Right lobe of liver (tissue), 6 donors: Measurements from ENCODE around the gene SMYD1. TPM values are rescaled to one million over a fixed set of nuclear protein-coding genes. Genes with fewer than 3 reads are reported as not detected.
A peak's percentile ranks its signal among the peaks of the same experiment; 100 is the strongest.
"Not testable (repeated sequence)": the region's sequence is repeated elsewhere in the genome, so short reads cannot be mapped to it uniquely, and the experiment has no call there.

Source experiments
- ATAC-seq, 4 donors: fragments of 200-7000 bp; cut with Tn5 transposase; one replicate each; pipeline ENCODE4 v1.9.1; 2020; ENCODE audit warnings: mild to moderate bottlenecking in 4 of 4, moderate library complexity in 4 of 4
- DNase-seq, 3 donors: peaks; one replicate each; pipeline ENCODE4 v3.0.0-alpha.2; 2020
- H3K27ac ChIP-seq, 3 donors: fragments of 200-600 bp; one replicate each; pipeline ENCODE4 v1.8.0; 2022
- H3K27me3 ChIP-seq, 2 donors: fragments of 200-600 bp; one replicate each; pipeline ENCODE4 v1.8.0; 2022
- H3K36me3 ChIP-seq, 4 donors: fragments of 200-600 bp; sonication (generic) in 1 of 4; one replicate each; pipeline versions ENCODE4 v1.5.1 to v1.8.0; 2017 to 2022; ENCODE audit warnings: control low read depth in 1 of 4
- H3K4me1 ChIP-seq, 4 donors: fragments of 200-600 bp; sonication (generic) in 1 of 4; one replicate each; pipeline versions ENCODE4 v1.5.1 to v1.8.0; 2017 to 2022; ENCODE audit warnings: control low read depth in 1 of 4
- H3K4me3 ChIP-seq, 3 donors: fragments of 200-600 bp; one replicate each; pipeline ENCODE4 v1.8.0; 2022
- H3K9me3 ChIP-seq, 4 donors: fragments of 200-600 bp; sonication (generic) in 1 of 4; one replicate each; pipeline versions ENCODE4 v1.5.1 to v1.8.0; 2017 to 2022; ENCODE audit warnings: control low read depth in 1 of 4
- CTCF ChIP-seq, 4 donors: fragments of 200-600 bp in 3 of 4; fragments of 450-650 bp in 1 of 4; IDR thresholded peaks; one replicate each; pipeline versions ENCODE4 v1.5.1 to v1.8.0; 2016 to 2022; ENCODE audit warnings: antibody characterized with exemption in 4 of 4, mild to moderate bottlenecking in 2 of 4
- POLR2A ChIP-seq: fragments of 450-650 bp; IDR thresholded peaks from one replicate; pipeline ENCODE4 v1.6.1; 2017; ENCODE audit warnings: antibody characterized with exemption, mild to moderate bottlenecking
- WGBS: methylation state at CpG from one replicate; pipeline ENCODE4 v1.1.6; 2018; ENCODE audit warnings: low coverage, low lambda C conversion rate; ENCODE audit not compliant: insufficient coverage; ENCODE audit errors: missing lambda C conversion rate; 5-methylcytosine and 5-hydroxymethylcytosine counted together
- intact Hi-C, 2 donors: fragments of 100-400 bp; cut with DNase I; formaldehyde crosslinking; loops; one replicate each; pipeline versions ENCODE4 v1.11.2 to v1.14.1; 2022
- total RNA-seq, 6 experiments: library from RNA; depleted of rRNA in 2 of 6; stranded (reverse); fragments of >200 nt in 2 of 6; fragmentation: NEBNext Ultra II Directional in 3 of 6; extraction: Animal tissue kit (Norgen Biotek cat#: 25700) in 3 of 6; gene quantifications; one replicate each; pipeline versions ENCODE4 v1.1.0 to v1.2.4, GENCODE V29; 2016 to 2023
- donor health status: DM: no; HTN: yes; CAD: no.
- donor health status: DM: no; HTN: no; CAD: no.
- donor health status: DM: no; HTN: no; CAD: no.
- donor health status: DM: no; HTN: yes; CAD: no.
- donor health status: DM: no; HTN: yes; CAD: no.

The SMYD1 gene
- total RNA-seq, 6 experiments from 2014 or later = not detected

- intact Hi-C loops = no loop called here
- Histone ChIP-seq H3K9me3 (no peaks in the 10 kb centered on the region), H3K27ac (no peak overlapping the region), H3K4me3 (no peak overlapping the region), H3K36me3 (peaks cover 0 to 27% (median 0%) of the 10 kb centered on the region in 4 donors), H3K27me3 (no peaks in the 10 kb centered on the region), H3K4me1 (no peaks in the 10 kb centered on the region)
- WGBS = 77% methylated on average over 2 of the region's 2 CpGs
- ATAC-seq (no peak), DNase-seq (no peak)
- no peak for TF ChIP-seq POLR2A
These were observed 31.4 kb upstream of the SMYD1 start for GRCh38 chr2:88036182-88036581.

GRCh38 chr2:88036606-88037005 lies 31.0 kb upstream of the SMYD1 start:
- no peak overlapping the region for H3K27ac ChIP-seq
- no peak for ATAC-seq
- H3K4me1 ChIP-seq = no peaks in the 10 kb centered on the region

GRCh38 chr2:88038263-88039105 lies 29.1 kb upstream of the SMYD1 start:
- Histone ChIP-seq H3K4me3 (no peak overlapping the region), H3K4me1 (no peaks in the 10 kb centered on the region), H3K9me3 (no peaks in the 10 kb centered on the region), H3K27ac (no peak overlapping the region), H3K36me3 (peaks cover 0 to 13% (median 0%) of the 10 kb centered on the region in 4 donors), H3K27me3 (no peaks in the 10 kb centered on the region)
- DNase-seq = no peak
- TF ChIP-seq CTCF (IDR thresholded peaks at IDR 0.05) (no peak), POLR2A (no peak)
- WGBS = 97% methylated on average over 3 of the region's 4 CpGs
- ATAC-seq = no peak
- intact Hi-C loops = no loop called here

More at GRCh38 chr2:88036606-88037005, 31.0 kb upstream of the SMYD1 start:
- DNase-seq = no peak
- Histone ChIP-seq H3K4me3 (no peak overlapping the region), H3K9me3 (no peaks in the 10 kb centered on the region), H3K36me3 (peaks cover 0 to 22% (median 0%) of the 10 kb centered on the region in 4 donors), H3K27me3 (no peaks in the 10 kb centered on the region)
- no peak for TF ChIP-seq CTCF (IDR thresholded peaks at IDR 0.05)
- no peak for TF ChIP-seq POLR2A
- intact Hi-C loops = no loop called here

- no peaks in the 10 kb centered on the region for H3K4me1 ChIP-seq
- no peaks in the 10 kb centered on the region for H3K27me3 ChIP-seq
- no peaks in the 10 kb centered on the region for H3K36me3 ChIP-seq
- intact Hi-C loops = no loop called here
- no peak for ATAC-seq
- no peak for DNase-seq
- H3K9me3 ChIP-seq = no peaks in the 10 kb centered on the region
- WGBS = 94% methylated on average over 5 of the region's 5 CpGs
- TF ChIP-seq POLR2A (no peak), CTCF (IDR thresholded peaks at IDR 0.05) (no peak)
- no peak overlapping the region for H3K4me3 ChIP-seq
- no peak overlapping the region for H3K27ac ChIP-seq
These were observed 25.1 kb upstream of the SMYD1 start for GRCh38 chr2:88042476-88042875.

GRCh38 chr2:88045561-88045960 lies 22.1 kb upstream of the SMYD1 start:
- H3K9me3 ChIP-seq, H3K4me1 ChIP-seq, H3K36me3 ChIP-seq, H3K27me3 ChIP-seq, H3K4me3 ChIP-seq, H3K27ac ChIP-seq, intact Hi-C loops, DNase-seq: not testable (repeated sequence)
- ATAC-seq = peak in 2 of 4 donors; percentile 41 to 57
- WGBS = 60% methylated on average over 6 of the region's 6 CpGs
